ENCODE results near the gene CD36. TPM values are rescaled to one million over a fixed set of nuclear protein-coding genes. Genes with fewer than 3 reads are reported as not detected.

CD36 gene
- total and polyA plus RNA-seq, 2 of the 8 experiments (the other 6 are each of a cell fraction or from before 2014, with no cell fraction given): 0.33 to 0.60 TPM

DNA sequence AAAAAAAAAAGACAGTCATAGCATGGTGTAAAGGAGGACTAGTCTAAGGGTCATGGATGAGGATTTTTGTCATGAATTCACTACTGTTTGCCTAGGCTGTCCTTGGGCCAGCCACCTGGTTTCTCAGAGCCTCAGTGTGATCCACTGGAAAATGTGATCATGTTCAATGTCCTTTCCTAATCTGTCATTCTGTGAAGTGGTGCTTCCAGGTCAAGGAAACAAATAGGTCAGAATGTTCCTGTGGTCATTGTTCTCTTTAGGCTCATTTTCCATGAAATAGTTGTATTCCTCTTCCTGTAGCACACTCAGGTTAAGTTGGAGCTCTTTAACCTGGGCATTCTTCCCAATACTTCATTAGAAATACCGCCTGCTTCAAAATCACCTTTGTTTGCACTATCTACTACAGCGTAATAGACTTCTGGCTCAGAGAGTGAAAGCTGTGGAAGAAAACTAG, 16.5 kb downstream of the CD36 start:
- Histone ChIP-seq H3K79me2 (ENCODE audit: control insufficient read depth in 1 of 2, insufficient read depth in 2 of 2, low read length in 2 of 2) (no peaks in the 10 kb centered on the region), H2BK20ac (ENCODE audit: low read length) (no peak overlapping the region), H3K4me2 (ENCODE audit: insufficient read depth in 1 of 2, low read depth in 2 of 2, low read length in 2 of 2) (no peak overlapping the region), H3K9me3 (ENCODE audit: insufficient read depth in 2 of 2, low read depth in 1 of 2, low read length in 1 of 2) (no peaks in the 10 kb centered on the region), H3K4ac (replicated peaks; ENCODE audit: insufficient read length, low read depth, low read length) (no peak overlapping the region), H3K4me3 (ENCODE audit: extremely low read depth in 1 of 4, insufficient read depth in 2 of 4, low read depth in 3 of 4, low read length in 4 of 4) (no peak overlapping the region), H3K23me2 (ENCODE audit: low read depth, low read length) (no peaks in the 10 kb centered on the region), H3K9ac (replicated peaks in 1 of 4; ENCODE audit: extremely low read depth in 1 of 4, low read depth in 3 of 4, low read length in 3 of 4) (no peak overlapping the region), H3K23ac (ENCODE audit: insufficient read length) (no peak overlapping the region), H4K8ac (ENCODE audit: extremely low read depth, insufficient read depth, low read length) (no peak overlapping the region), H3K18ac (ENCODE audit: extremely low read depth, low read length) (no peak overlapping the region), H3K27ac (ENCODE audit: low read depth, low read length) (no peak overlapping the region), H4K5ac (ENCODE audit: insufficient read length, low read depth, low read length) (no peak overlapping the region), H2AFZ (ENCODE audit: low read length) (no peak overlapping the region), H2BK5ac (ENCODE audit: low read depth, low read length) (no peak overlapping the region), H3K56ac (replicated peaks; ENCODE audit: insufficient read length, low read depth, low read length) (no peak overlapping the region), H2BK15ac (ENCODE audit: low read length) (no peak overlapping the region), H4K20me1 (replicated peaks in 1 of 2; ENCODE audit: control insufficient read depth in 1 of 2, insufficient read depth in 2 of 2, low read length in 2 of 2) (no peaks in the 10 kb centered on the region), H3K14ac (ENCODE audit: insufficient read length) (no peak overlapping the region), H2BK12ac (ENCODE audit: low read depth, low read length) (no peak overlapping the region), H2BK120ac (replicated peaks; ENCODE audit: low read depth, low read length) (no peak overlapping the region), H2AK5ac (ENCODE audit: low read depth, low read length) (no peak overlapping the region), H3K36me3 (ENCODE audit: control insufficient read depth in 2 of 4, insufficient read depth in 4 of 4, low read length in 3 of 4) (no peaks in the 10 kb centered on the region), H4K91ac (replicated peaks; ENCODE audit: insufficient read length, low read length) (no peak overlapping the region), H3K79me1 (ENCODE audit: low read depth, low read length) (no peaks in the 10 kb centered on the region), H3K27me3 (replicated peaks in 1 of 4; ENCODE audit: control insufficient read depth in 3 of 4, extremely low read depth in 1 of 4, insufficient read depth in 3 of 4, low read length in 3 of 4) (no peaks in the 10 kb centered on the region), H3K4me1 (replicated peaks in 1 of 4; ENCODE audit: control insufficient read depth in 3 of 4, insufficient read depth in 4 of 4, low read length in 3 of 4) (no peaks in the 10 kb centered on the region)
- FAIRE-seq: no peak
- WGBS, 2 experiments (ENCODE audit: extremely low coverage in 1 of 2, insufficient coverage in 1 of 2, insufficient read length in 1 of 2, insufficient replicate concordance in 2 of 2, low coverage in 1 of 2, low lambda C conversion rate in 2 of 2, missing lambda C conversion rate in 1 of 2): 100% methylated on average over 2 of the region's 2 CpGs; no CpG with 5 or more reads in 1 of the 2 experiments
- POLR2A ChIA-PET (ENCODE audit: partially characterized antibody): no interaction called here
- no peak for DNase-seq (ENCODE audit: low read depth in 1 of 2, low spot score in 2 of 2)
- CTCF ChIA-PET (ENCODE audit: partially characterized antibody): interaction anchor here (0.9 to 1.4 kb wide), 2 partner anchors 226 to 595 kb away, joined by 3 to 4 read pairs; no protein-coding TSS in a partner anchor
- TF ChIP-seq ZNF274 (IDR thresholded peaks at IDR 0.05; ENCODE audit: borderline replicate concordance, extremely low read depth, low read length) (no peak), TAF7 (optimal IDR thresholded peaks at IDR 0.05; ENCODE audit: borderline replicate concordance, low read depth, low read length) (no peak), MAFK (IDR thresholded peaks at IDR 0.05; ENCODE audit: low read depth, low read length) (no peak), JUN (IDR thresholded peaks at IDR 0.05; ENCODE audit: low read depth, low read length) (no peak), MAX (IDR thresholded peaks at IDR 0.05) (no peak), SP1 (IDR thresholded peaks at IDR 0.05; ENCODE audit: low read depth, low read length) (no peak), KDM5A (IDR thresholded peaks at IDR 0.05; ENCODE audit: low read length) (no peak), SIRT6 (IDR thresholded peaks at IDR 0.05; ENCODE audit: low read length) (no peak), ASH2L (IDR thresholded peaks at IDR 0.05; ENCODE audit: low read length) (no peak), JUND (IDR thresholded peaks at IDR 0.05; ENCODE audit: low read length) (no peak), SIX5 (IDR thresholded peaks at IDR 0.05; ENCODE audit: low read depth, low read length) (no peak), TCF12 (IDR thresholded peaks at IDR 0.05; ENCODE audit: low read depth, low read length) (no peak)

Measured in H1 (cell line).